ENCODE data around the gene OBP2B.
"Not testable (repeated sequence)": the region's sequence is repeated elsewhere in the genome, so short reads cannot be mapped to it uniquely, and the experiment has no call there.

Gene OBP2B

GRCh38 chr9:133208880-133209300, at the start of gene OBP2B:
Gene OBP2B, minus strand, starts transcription at chr9:133209250. Its CDS starts 51 bp downstream, at chr9:133209199.
- not testable (repeated sequence) for H3K4me3 Mint-ChIP-seq

GRCh38 chr9:133258061-133259015, 49.3 kb upstream of the OBP2B start:
- Mint-ChIP-seq H3K4me1 (ENCODE audit: low read depth) (no peaks in the 10 kb centered on the region), H3K36me3 (ENCODE audit: low read depth) (no peaks in the 10 kb centered on the region), H3K27me3 (no peaks in the 10 kb centered on the region), H3K9me3 (no peaks in the 10 kb centered on the region), H3K27ac (no peak overlapping the region), H3K4me3 (no peak overlapping the region)

More at GRCh38 chr9:133208880-133209300, at the start of gene OBP2B:
- H3K27ac Mint-ChIP-seq; H3K4me1 Mint-ChIP-seq (ENCODE audit: low read depth); H3K9me3 Mint-ChIP-seq; H3K36me3 Mint-ChIP-seq (ENCODE audit: low read depth): not testable (repeated sequence)
- H3K27me3 Mint-ChIP-seq, result peaks cover 24% of the 10 kb centered on the region

- H3K9me3 Mint-ChIP-seq, result no peaks in the 10 kb centered on the region
- H3K27ac Mint-ChIP-seq, result no peak overlapping the region
- H3K4me3 Mint-ChIP-seq, result no peak overlapping the region
- H3K27me3 Mint-ChIP-seq, result no peaks in the 10 kb centered on the region
- no peaks in the 10 kb centered on the region for H3K36me3 Mint-ChIP-seq (ENCODE audit: low read depth)
- H3K4me1 Mint-ChIP-seq (ENCODE audit: low read depth), result no peaks in the 10 kb centered on the region
These were observed 48.5 kb upstream of the OBP2B start for GRCh38 chr9:133257465-133257956.

- Mint-ChIP-seq H3K36me3 (ENCODE audit: low read depth) (no peaks in the 10 kb centered on the region), H3K27ac (no peak overlapping the region), H3K4me3 (no peak overlapping the region), H3K27me3 (no peaks in the 10 kb centered on the region), H3K4me1 (ENCODE audit: low read depth) (no peaks in the 10 kb centered on the region), H3K9me3 (no peaks in the 10 kb centered on the region)
These were observed 47.6 kb upstream of the OBP2B start for GRCh38 chr9:133256686-133257091.

GRCh38 chr9:133256136-133256461, 47.0 kb upstream of the OBP2B start:
- Mint-ChIP-seq H3K36me3 (ENCODE audit: low read depth) (no peaks in the 10 kb centered on the region), H3K9me3 (no peaks in the 10 kb centered on the region), H3K27me3 (no peaks in the 10 kb centered on the region), H3K4me1 (ENCODE audit: low read depth) (no peaks in the 10 kb centered on the region), H3K27ac (no peak overlapping the region), H3K4me3 (no peak overlapping the region)

GRCh38 chr9:133255371-133256135, 46.5 kb upstream of the OBP2B start:
- Mint-ChIP-seq H3K27me3 (peaks cover under 1% of the 10 kb centered on the region), H3K4me1 (ENCODE audit: low read depth) (no peaks in the 10 kb centered on the region), H3K27ac (no peak overlapping the region), H3K9me3 (no peaks in the 10 kb centered on the region), H3K36me3 (ENCODE audit: low read depth) (no peaks in the 10 kb centered on the region), H3K4me3 (no peak overlapping the region)

GRCh38 chr9:133254471-133254870, 45.4 kb upstream of the OBP2B start:
- no peak overlapping the region for H3K27ac Mint-ChIP-seq
- H3K4me3 Mint-ChIP-seq, result no peak overlapping the region
- no peaks in the 10 kb centered on the region for H3K36me3 Mint-ChIP-seq (ENCODE audit: low read depth)
- no peaks in the 10 kb centered on the region for H3K9me3 Mint-ChIP-seq
- no peaks in the 10 kb centered on the region for H3K4me1 Mint-ChIP-seq (ENCODE audit: low read depth)
- H3K27me3 Mint-ChIP-seq, result peaks cover 10% of the 10 kb centered on the region

GRCh38 chr9:133253268-133253667, 44.2 kb upstream of the OBP2B start:
- H3K36me3 Mint-ChIP-seq (ENCODE audit: low read depth), result no peaks in the 10 kb centered on the region
- H3K9me3 Mint-ChIP-seq, result no peaks in the 10 kb centered on the region
- no peak overlapping the region for H3K4me3 Mint-ChIP-seq
- H3K4me1 Mint-ChIP-seq (ENCODE audit: low read depth), result no peaks in the 10 kb centered on the region
- no peak overlapping the region for H3K27ac Mint-ChIP-seq
- peaks cover 10% of the 10 kb centered on the region for H3K27me3 Mint-ChIP-seq

GRCh38 chr9:133252301-133253020, 43.4 kb upstream of the OBP2B start:
- no peaks in the 10 kb centered on the region for H3K4me1 Mint-ChIP-seq (ENCODE audit: low read depth)
- no peak overlapping the region for H3K4me3 Mint-ChIP-seq
- H3K27me3 Mint-ChIP-seq, result peaks cover 10% of the 10 kb centered on the region
- H3K27ac Mint-ChIP-seq, result no peak overlapping the region
- H3K9me3 Mint-ChIP-seq, result no peaks in the 10 kb centered on the region
- H3K36me3 Mint-ChIP-seq (ENCODE audit: low read depth), result no peaks in the 10 kb centered on the region

GRCh38 chr9:133251773-133252172, 42.7 kb upstream of the OBP2B start:
- no peak overlapping the region for H3K27ac Mint-ChIP-seq
- peaks cover 10% of the 10 kb centered on the region for H3K27me3 Mint-ChIP-seq
- H3K4me3 Mint-ChIP-seq, result no peak overlapping the region
- H3K36me3 Mint-ChIP-seq (ENCODE audit: low read depth), result no peaks in the 10 kb centered on the region
- no peaks in the 10 kb centered on the region for H3K4me1 Mint-ChIP-seq (ENCODE audit: low read depth)
- H3K9me3 Mint-ChIP-seq, result no peaks in the 10 kb centered on the region

GRCh38 chr9:133251221-133251620, 42.2 kb upstream of the OBP2B start:
- H3K9me3 Mint-ChIP-seq; H3K27ac Mint-ChIP-seq; H3K36me3 Mint-ChIP-seq (ENCODE audit: low read depth); H3K27me3 Mint-ChIP-seq; H3K4me3 Mint-ChIP-seq; H3K4me1 Mint-ChIP-seq (ENCODE audit: low read depth): not testable (repeated sequence)

- Mint-ChIP-seq H3K27ac (no peak overlapping the region), H3K9me3 (no peaks in the 10 kb centered on the region), H3K36me3 (ENCODE audit: low read depth) (no peaks in the 10 kb centered on the region), H3K4me1 (ENCODE audit: low read depth) (no peaks in the 10 kb centered on the region), H3K27me3 (peaks cover 10% of the 10 kb centered on the region), H3K4me3 (no peak overlapping the region)
These were observed 41.7 kb upstream of the OBP2B start for GRCh38 chr9:133250741-133251170.

- H3K27ac Mint-ChIP-seq, result no peak overlapping the region
- no peaks in the 10 kb centered on the region for H3K9me3 Mint-ChIP-seq
- H3K4me3 Mint-ChIP-seq, result no peak overlapping the region
These were observed 40.3 kb upstream of the OBP2B start for GRCh38 chr9:133249337-133249736.

GRCh38 chr9:133248726-133249295, 39.8 kb upstream of the OBP2B start:
- H3K9me3 Mint-ChIP-seq, result no peaks in the 10 kb centered on the region
- no peaks in the 10 kb centered on the region for H3K4me1 Mint-ChIP-seq (ENCODE audit: low read depth)
- peaks cover 22% of the 10 kb centered on the region for H3K27me3 Mint-ChIP-seq
- H3K4me3 Mint-ChIP-seq, result no peak overlapping the region
- no peaks in the 10 kb centered on the region for H3K36me3 Mint-ChIP-seq (ENCODE audit: low read depth)
- no peak overlapping the region for H3K27ac Mint-ChIP-seq

More at GRCh38 chr9:133249337-133249736, 40.3 kb upstream of the OBP2B start:
- Mint-ChIP-seq H3K4me1 (ENCODE audit: low read depth) (no peaks in the 10 kb centered on the region), H3K36me3 (ENCODE audit: low read depth) (no peaks in the 10 kb centered on the region), H3K27me3 (peaks cover 17% of the 10 kb centered on the region)

Measured in stimulated activated naive CD8-positive, alpha-beta T cell treated with anti-CD3 and anti-CD28 coated beads, Interleukin-15, Interleukin-2, amounts not matched to agents 100 ng/mL and 50 ng/mL, for 24 hours (primary cell).